H1 (cell line): Measurements from ENCODE around the gene GPT2. TPM values are rescaled to one million over a fixed set of nuclear protein-coding genes. Genes with fewer than 3 reads are reported as not detected.

Experiments
- CTCF ChIA-PET: fragments of 300-600 bp; sonication (Branson Sonifier 250); formaldehyde crosslinking; loops from one replicate; lab custom pipeline; 2021; ENCODE audit not compliant: partially characterized antibody; lab: Charles Lee
- POLR2A ChIA-PET: fragments of 300-600 bp; sonication (Branson Sonifier 250); formaldehyde crosslinking; loops from one replicate; lab custom pipeline; 2021; ENCODE audit warnings: inconsistent platforms; ENCODE audit not compliant: partially characterized antibody; lab: Charles Lee
- DNase-seq, 2 experiments: peaks; one replicate each; pipeline versions ENCODE4 v3.0.0 to v3.0.0-alpha.2; 2010 to 2022; ENCODE audit warnings: low spot score in 2 of 2, low read depth in 1 of 2, mixed read lengths in 1 of 2
- FAIRE-seq: peaks from 2 replicates; lab custom pipeline; 2011; peaks lifted over from hg19 to GRCh38; lab: Jason Lieb, UNC
- H2AFZ ChIP-seq: 2 replicates; pipeline ENCODE4 v1.8.1; 2012; ENCODE audit warnings: low read length, inconsistent platforms
- H2AK5ac ChIP-seq: 2 replicates; pipeline ENCODE4 v1.6.1; 2013; ENCODE audit warnings: low read depth, low read length
- H2BK120ac ChIP-seq: replicated peaks from 2 replicates; pipeline ENCODE3; 2013; ENCODE audit warnings: low read depth, low read length, inconsistent platforms
- H2BK12ac ChIP-seq: 2 replicates; pipeline ENCODE4 v1.6.1; 2013; ENCODE audit warnings: low read depth, low read length
- H2BK15ac ChIP-seq: 2 replicates; pipeline ENCODE4 v1.6.1; 2013; ENCODE audit warnings: low read length
- H2BK20ac ChIP-seq: 2 replicates; pipeline ENCODE4 v1.6.1; 2013; ENCODE audit warnings: low read length
- H2BK5ac ChIP-seq: 2 replicates; pipeline ENCODE4 v1.6.1; 2013; ENCODE audit warnings: low read depth, low read length
- H3K14ac ChIP-seq: 2 replicates; pipeline ENCODE4 v1.6.1; 2013; ENCODE audit warnings: inconsistent platforms; ENCODE audit not compliant: insufficient read length
- H3K18ac ChIP-seq: 2 replicates; pipeline ENCODE4 v1.6.1; 2013; ENCODE audit warnings: low read length; ENCODE audit errors: extremely low read depth
- H3K23ac ChIP-seq: 2 replicates; pipeline ENCODE4 v1.6.1; 2013; ENCODE audit warnings: inconsistent platforms; ENCODE audit not compliant: insufficient read length
- H3K23me2 ChIP-seq: 2 replicates; pipeline ENCODE4 v1.6.1; 2013; ENCODE audit warnings: low read depth, low read length
- H3K27ac ChIP-seq: 2 replicates; pipeline ENCODE4 v1.6.1; 2011; ENCODE audit warnings: low read depth, low read length, inconsistent platforms
- H3K27me3 ChIP-seq, 4 experiments: replicated peaks in 1 of 4; 1 replicate in 1 of 4; 2 replicates in 3 of 4; pipeline versions ENCODE4 v1.6.1 to v1.8.1; 2011 to 2013; ENCODE audit warnings: low read length in 3 of 4, mild to moderate bottlenecking in 3 of 4, inconsistent platforms in 2 of 4, mixed read lengths in 2 of 4, moderate library complexity in 1 of 4; ENCODE audit not compliant: control insufficient read depth in 3 of 4, insufficient read depth in 3 of 4; ENCODE audit errors: extremely low read depth in 1 of 4
- H3K36me3 ChIP-seq, 4 experiments: 2 replicates each; pipeline versions ENCODE4 v1.6.1 to v1.8.1; 2011 to 2013; ENCODE audit warnings: mild to moderate bottlenecking in 4 of 4, low read length in 3 of 4, moderate library complexity in 2 of 4, control low read depth in 1 of 4, inconsistent platforms in 1 of 4; ENCODE audit not compliant: insufficient read depth in 4 of 4, control insufficient read depth in 2 of 4
- H3K4ac ChIP-seq: replicated peaks from 2 replicates; pipeline ENCODE3; 2013; ENCODE audit warnings: low read length, low read depth, mixed read lengths, inconsistent platforms; ENCODE audit not compliant: insufficient read length
- H3K4me1 ChIP-seq, 4 experiments: replicated peaks in 1 of 4; 1 replicate in 1 of 4; 2 replicates in 3 of 4; pipeline versions ENCODE4 v1.6.1 to v1.8.1; 2011 to 2013; ENCODE audit warnings: low read length in 3 of 4, inconsistent platforms in 2 of 4, mixed read lengths in 1 of 4; ENCODE audit not compliant: insufficient read depth in 4 of 4, control insufficient read depth in 3 of 4
- H3K4me2 ChIP-seq, 2 experiments: 2 replicates each; pipeline versions ENCODE4 v1.6.1 to v1.8.1; 2011 to 2013; ENCODE audit warnings: low read depth in 2 of 2, low read length in 2 of 2, control low read depth in 1 of 2, inconsistent platforms in 1 of 2, mild to moderate bottlenecking in 1 of 2; ENCODE audit not compliant: insufficient read depth in 1 of 2
- H3K4me3 ChIP-seq, 4 experiments: fragments of 200-600, 300-600 bp in 1 of 4; sonication (generic), shearing (Covaris generic), sonication (Bioruptor Twin) in 1 of 4; 2 replicates each; pipeline versions ENCODE4 v1.5.1 to v1.8.1; 2011 to 2016; ENCODE audit warnings: low read length in 4 of 4, low read depth in 3 of 4, control low read depth in 2 of 4, inconsistent platforms in 2 of 4, mild to moderate bottlenecking in 2 of 4, mixed read lengths in 1 of 4, moderate library complexity in 1 of 4; ENCODE audit not compliant: insufficient read depth in 2 of 4; ENCODE audit errors: extremely low read depth in 1 of 4
- H3K56ac ChIP-seq: replicated peaks from 2 replicates; pipeline ENCODE3; 2013; ENCODE audit warnings: low read depth, mild to moderate bottlenecking, mixed read lengths, low read length, inconsistent platforms; ENCODE audit not compliant: insufficient read length
- H3K79me1 ChIP-seq: 2 replicates; pipeline ENCODE4 v1.6.1; 2013; ENCODE audit warnings: low read depth, low read length, control low read depth
- H3K79me2 ChIP-seq, 2 experiments: 2 replicates each; pipeline versions ENCODE4 v1.6.1 to v1.8.1; 2012 to 2013; ENCODE audit warnings: low read length in 2 of 2, mild to moderate bottlenecking in 2 of 2, inconsistent platforms in 1 of 2; ENCODE audit not compliant: insufficient read depth in 2 of 2, control insufficient read depth in 1 of 2
- H3K9ac ChIP-seq, 4 experiments: replicated peaks in 1 of 4; 1 replicate in 1 of 4; 2 replicates in 3 of 4; pipeline versions ENCODE4 v1.6.1 to v1.8.1; 2011 to 2013; ENCODE audit warnings: low read depth in 3 of 4, low read length in 3 of 4, control low read depth in 2 of 4, mild to moderate bottlenecking in 2 of 4, moderate library complexity in 2 of 4, inconsistent platforms in 1 of 4; ENCODE audit errors: extremely low read depth in 1 of 4
- H3K9me3 ChIP-seq, 2 experiments: 2 replicates each; pipeline versions ENCODE4 v1.6.1 to v1.8.1; 2012 to 2013; ENCODE audit warnings: mild to moderate bottlenecking in 2 of 2, moderate library complexity in 2 of 2, control low read depth in 1 of 2, inconsistent platforms in 1 of 2, low read depth in 1 of 2, low read length in 1 of 2, mixed read lengths in 1 of 2; ENCODE audit not compliant: insufficient read depth in 2 of 2
- H4K20me1 ChIP-seq, 2 experiments: replicated peaks in 1 of 2; 2 replicates each; pipeline versions ENCODE3 to v1.8.1; 2011 to 2013; ENCODE audit warnings: inconsistent platforms in 2 of 2, low read length in 2 of 2, mild to moderate bottlenecking in 1 of 2; ENCODE audit not compliant: insufficient read depth in 2 of 2, control insufficient read depth in 1 of 2
- H4K5ac ChIP-seq: 2 replicates; pipeline ENCODE4 v1.6.1; 2013; ENCODE audit warnings: low read length, low read depth, mixed read lengths, inconsistent platforms; ENCODE audit not compliant: insufficient read length
- H4K8ac ChIP-seq: 2 replicates; pipeline ENCODE4 v1.8.0; 2013; ENCODE audit warnings: mild to moderate bottlenecking, moderate library complexity, low read length, inconsistent platforms; ENCODE audit not compliant: insufficient read depth; ENCODE audit errors: extremely low read depth
- H4K91ac ChIP-seq: replicated peaks from 2 replicates; pipeline ENCODE3; 2013; ENCODE audit warnings: low read length, mixed read lengths, inconsistent platforms; ENCODE audit not compliant: insufficient read length
- CHD2 ChIP-seq: IDR thresholded peaks from 2 replicates; pipeline ENCODE4 v1.6.1; 2012; ENCODE audit warnings: low read length, improper control_type of control experiment
- CREB1 ChIP-seq: IDR thresholded peaks from 2 replicates; pipeline ENCODE4 v1.6.1; 2012; ENCODE audit warnings: inconsistent platforms
- CTBP2 ChIP-seq: IDR thresholded peaks from 2 replicates; pipeline ENCODE4 v1.7.0; 2011; ENCODE audit warnings: borderline replicate concordance, mild to moderate bottlenecking, moderate library complexity, mixed read lengths, low read length; ENCODE audit not compliant: insufficient read depth, insufficient read length
- GTF2F1 ChIP-seq: IDR thresholded peaks from 2 replicates; pipeline ENCODE4 v1.6.1; 2012; ENCODE audit warnings: low read depth, low read length, improper control_type of control experiment, borderline replicate concordance
- RNF2 ChIP-seq: fragments of 200-900, 300-1000 bp; sonication (generic); IDR thresholded peaks from 2 replicates; pipeline ENCODE4 v1.7.1; 2016; ENCODE audit warnings: borderline replicate concordance, low read depth, mild to moderate bottlenecking, antibody characterized with exemption, low read length; ENCODE audit not compliant: poor library complexity, severe bottlenecking; ENCODE audit errors: missing control alignments
- SIRT6 ChIP-seq: IDR thresholded peaks from one replicate; pipeline ENCODE4 v1.7.1; 2012; ENCODE audit warnings: low read length, inconsistent platforms
- YY1 ChIP-seq: IDR thresholded peaks from 2 replicates; pipeline ENCODE4 v1.6.1; 2011; ENCODE audit warnings: low read depth, mild to moderate bottlenecking, low read length
- WGBS, 2 experiments: shearing (Covaris generic) in 1 of 2; methylation state at CpG; one replicate each; pipeline versions ENCODE4 v1.1.6 to v1.1.7; 2013 to 2015; ENCODE audit warnings: low lambda C conversion rate in 2 of 2, mixed read lengths in 2 of 2, inconsistent platforms in 1 of 2, low coverage in 1 of 2, missing lambda C conversion rate in 1 of 2; ENCODE audit not compliant: insufficient replicate concordance in 2 of 2, insufficient coverage in 1 of 2, insufficient read length in 1 of 2; ENCODE audit errors: extremely low coverage in 1 of 2, missing lambda C conversion rate in 1 of 2; 5-methylcytosine and 5-hydroxymethylcytosine counted together
- polyA plus RNA-seq, 7 experiments: library from polyadenylated mRNA; depleted of rRNA in 3 of 7; stranded (reverse) in 5 of 7; unstranded in 2 of 7; fragments of >200 nt in 5 of 7; fragments of 200-250 nt in 2 of 7; gene quantifications; 1 replicate in 5 of 7; 2 replicates in 1 of 7; 4 replicates in 1 of 7; pipeline versions ENCODE4 v1.2.1 to v1.2.3, GENCODE V29; 2011 to 2013; ENCODE audit warnings: missing spikeins in 2 of 7, mixed read lengths in 2 of 7
- total RNA-seq: library from RNA; stranded (reverse); fragmentation: NEBNext Ultra II Directional; extraction: Animal tissue kit (Norgen Biotek cat#: 25700); gene quantifications from 2 replicates; pipeline ENCODE4 v1.2.1, GENCODE V29; 2021
- TF ChIP-seq, protein P1 (sequence below): IDR thresholded peaks from 2 replicates; pipeline ENCODE4 v1.6.1; 2011; ENCODE audit warnings: low read depth, mild to moderate bottlenecking, low read length; ENCODE audit not compliant: insufficient read depth
- TF ChIP-seq, protein P2 (sequence below), 3 experiments: IDR thresholded peaks; 1 replicate in 2 of 3; 2 replicates in 1 of 3; pipeline versions ENCODE4 v1.5.1 to v1.6.1; 2011; ENCODE audit warnings: low read length in 3 of 3, mild to moderate bottlenecking in 3 of 3, inconsistent platforms in 2 of 3, low read depth in 1 of 3, moderate library complexity in 1 of 3; ENCODE audit not compliant: insufficient read depth in 1 of 3; ENCODE audit errors: control extremely low read depth in 1 of 3

GPT2 gene
- total and polyA plus RNA-seq, 2 of the 8 experiments (the other 6 are each of a cell fraction or from before 2014, with no cell fraction given), result 71.6 to 94.1 TPM

DNA sequence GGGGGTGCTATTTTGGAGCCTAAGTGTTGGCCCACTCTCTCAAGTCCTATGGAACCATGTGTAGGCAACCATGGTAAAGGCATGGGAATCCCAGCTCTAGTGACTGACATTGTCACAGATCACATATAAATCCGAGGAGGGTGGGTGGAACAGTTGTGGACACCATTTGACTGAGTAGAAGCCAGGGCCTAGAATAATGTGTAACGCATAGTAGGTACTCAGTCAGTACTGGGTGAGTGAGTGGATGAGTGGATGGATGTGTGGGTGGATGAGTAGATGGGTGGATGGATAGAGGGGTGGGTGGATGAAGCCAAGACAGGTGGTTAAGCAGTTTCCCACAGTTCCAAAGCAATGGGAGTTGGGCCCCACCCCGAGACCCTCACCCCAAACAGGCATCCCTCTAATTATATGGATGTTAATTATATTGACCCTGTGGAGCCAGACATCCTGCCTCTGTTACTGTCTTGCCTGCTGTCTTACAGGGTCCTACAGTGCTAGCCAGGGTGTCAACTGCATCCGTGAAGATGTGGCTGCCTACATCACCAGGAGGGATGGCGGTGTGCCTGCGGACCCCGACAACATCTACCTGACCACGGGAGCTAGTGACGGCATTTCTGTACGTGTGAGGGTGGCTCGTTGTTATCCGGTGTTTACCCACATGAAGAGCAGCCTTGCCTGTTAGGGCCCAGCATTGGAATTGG, 22.3 kb downstream of the GPT2 start:
- ChIA-PET POLR2A (interaction anchor here (0.8 to 22.7 kb wide), 7 partner anchors 8 to 217 kb away, joined by 3 to 580 read pairs (median 15); partner anchors contain the start of genes GPT2 and ORC6), CTCF (interaction anchor here (0.6 to 10.1 kb wide), 11 partner anchors 8 to 686 kb away, joined by 3 to 124 read pairs (median 5); partner anchors contain the start of gene GPT2)
- H3K4ac ChIP-seq, result no peak overlapping the region
- FAIRE-seq (no peak), DNase-seq (no peak)
- no peak overlapping the region for H3K18ac ChIP-seq
- H4K5ac ChIP-seq, result no peak overlapping the region
- H2BK15ac ChIP-seq, result no peak overlapping the region
- 92% methylated on average over 12 of the region's 12 CpGs; no CpG with 5 or more reads in 1 of the 2 experiments for WGBS, 2 experiments
- H3K79me1 ChIP-seq, result peaks cover 2% of the 10 kb centered on the region
- H3K23me2 ChIP-seq, result no peaks in the 10 kb centered on the region
- no peak overlapping the region for H2BK20ac ChIP-seq
- H4K8ac ChIP-seq, result no peak overlapping the region
- H3K27me3 ChIP-seq, result no peaks in the 10 kb centered on the region
- H2BK12ac ChIP-seq, result no peak overlapping the region
- H3K27ac ChIP-seq, result no peak overlapping the region
- peaks cover 9 to 68% (median 42%) of the 10 kb centered on the region in 4 experiments for H3K36me3 ChIP-seq
- no peaks in the 10 kb centered on the region for H3K4me1 ChIP-seq
- no peak overlapping the region for H4K91ac ChIP-seq
- H3K79me2 ChIP-seq, result 0 out of 4 replicates have a peak, but pooled peaks cover 0 to 2% of the 10 kb centered on the region in 2 experiments
- H3K23ac ChIP-seq, result no peak overlapping the region
- H2AFZ ChIP-seq, result no peak overlapping the region
- no peak overlapping the region for H3K4me3 ChIP-seq
- no peak overlapping the region for H2BK5ac ChIP-seq
- no peaks in the 10 kb centered on the region; a peak in 1 of 4 replicates for H3K9me3 ChIP-seq
- no peak overlapping the region for H3K14ac ChIP-seq
- no peak overlapping the region for H2BK120ac ChIP-seq
- H4K20me1 ChIP-seq, result peaks cover 6 to 12% of the 10 kb centered on the region in 2 experiments
- no peak overlapping the region for H2AK5ac ChIP-seq
- H3K9ac ChIP-seq, result no peak overlapping the region
- no peak overlapping the region for H3K56ac ChIP-seq
- H3K4me2 ChIP-seq, result no peak overlapping the region
- TF ChIP-seq YY1, result no peak
- no peak for TF ChIP-seq CREB1
- no peak for TF ChIP-seq CHD2
- TF ChIP-seq SIRT6, result no peak
- TF ChIP-seq, protein P1, sequence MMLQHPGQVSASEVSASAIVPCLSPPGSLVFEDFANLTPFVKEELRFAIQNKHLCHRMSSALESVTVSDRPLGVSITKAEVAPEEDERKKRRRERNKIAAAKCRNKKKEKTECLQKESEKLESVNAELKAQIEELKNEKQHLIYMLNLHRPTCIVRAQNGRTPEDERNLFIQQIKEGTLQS, result no peak
- TF ChIP-seq, protein P2, sequence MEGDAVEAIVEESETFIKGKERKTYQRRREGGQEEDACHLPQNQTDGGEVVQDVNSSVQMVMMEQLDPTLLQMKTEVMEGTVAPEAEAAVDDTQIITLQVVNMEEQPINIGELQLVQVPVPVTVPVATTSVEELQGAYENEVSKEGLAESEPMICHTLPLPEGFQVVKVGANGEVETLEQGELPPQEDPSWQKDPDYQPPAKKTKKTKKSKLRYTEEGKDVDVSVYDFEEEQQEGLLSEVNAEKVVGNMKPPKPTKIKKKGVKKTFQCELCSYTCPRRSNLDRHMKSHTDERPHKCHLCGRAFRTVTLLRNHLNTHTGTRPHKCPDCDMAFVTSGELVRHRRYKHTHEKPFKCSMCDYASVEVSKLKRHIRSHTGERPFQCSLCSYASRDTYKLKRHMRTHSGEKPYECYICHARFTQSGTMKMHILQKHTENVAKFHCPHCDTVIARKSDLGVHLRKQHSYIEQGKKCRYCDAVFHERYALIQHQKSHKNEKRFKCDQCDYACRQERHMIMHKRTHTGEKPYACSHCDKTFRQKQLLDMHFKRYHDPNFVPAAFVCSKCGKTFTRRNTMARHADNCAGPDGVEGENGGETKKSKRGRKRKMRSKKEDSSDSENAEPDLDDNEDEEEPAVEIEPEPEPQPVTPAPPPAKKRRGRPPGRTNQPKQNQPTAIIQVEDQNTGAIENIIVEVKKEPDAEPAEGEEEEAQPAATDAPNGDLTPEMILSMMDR (IDR thresholded peaks at IDR 0.05; ENCODE audit: control extremely low read depth in 1 of 3, insufficient read depth in 1 of 3, low read depth in 1 of 3, low read length in 3 of 3), result no peak
- no peak for TF ChIP-seq GTF2F1
- TF ChIP-seq CTBP2, result no peak
- TF ChIP-seq RNF2, result no peak
